Stimulated activated CD4-positive, alpha-beta T cell treated with anti-CD3 and anti-CD28 coated beads, TNF-alpha, amount 100 ng/mL, for 48 hours (primary cell): ENCODE results near the gene NAXE.
A peak's percentile ranks its signal among the peaks of the same experiment; 100 is the strongest.
"Not testable (repeated sequence)": the region's sequence is repeated elsewhere in the genome, so short reads cannot be mapped to it uniquely, and the experiment has no call there.

Source experiments
- DNase-seq, 3 donors: peaks; one replicate each; pipeline ENCODE4 v3.0.0-alpha.2; 2020; ENCODE audit warnings: low read depth in 3 of 3

NAXE gene

DNA sequence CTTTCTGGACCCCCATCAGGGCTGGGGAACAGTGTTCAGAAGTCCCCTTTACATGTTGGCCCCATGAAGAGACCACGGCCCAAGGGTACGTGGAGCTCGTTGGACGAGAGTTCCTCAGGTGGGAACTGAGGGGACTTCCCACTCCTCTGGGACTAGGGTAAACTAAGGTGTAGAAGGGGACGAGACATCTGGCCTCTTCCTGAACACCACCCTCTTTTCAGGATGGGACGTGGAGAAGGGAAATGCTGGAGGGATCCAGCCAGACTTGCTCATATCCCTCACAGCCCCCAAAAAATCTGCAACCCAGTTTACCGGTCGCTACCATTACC lies 2.0 kb downstream of the NAXE start:
- DNase-seq, result no peak

DNA sequence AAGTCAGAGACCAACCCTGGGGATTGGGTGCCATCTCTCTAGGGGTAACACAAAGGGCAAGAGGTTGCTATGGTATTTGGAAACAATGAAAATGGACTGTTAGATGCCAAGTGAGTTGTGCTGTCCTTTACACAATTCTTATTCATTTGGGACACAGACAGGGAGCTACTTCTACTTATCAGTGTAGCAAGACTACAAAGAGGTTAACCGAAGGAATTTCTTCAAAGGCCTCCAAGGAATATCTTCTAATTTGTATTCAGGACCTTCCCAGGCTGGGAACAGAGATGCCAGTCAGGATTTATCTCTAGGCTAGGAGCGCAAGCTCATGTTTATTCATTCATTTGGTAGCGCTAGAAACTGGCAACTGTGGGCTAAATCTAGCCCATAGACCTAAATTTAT lies 2.6 kb downstream of the NAXE start:
- DNase-seq, result no peak

DNA sequence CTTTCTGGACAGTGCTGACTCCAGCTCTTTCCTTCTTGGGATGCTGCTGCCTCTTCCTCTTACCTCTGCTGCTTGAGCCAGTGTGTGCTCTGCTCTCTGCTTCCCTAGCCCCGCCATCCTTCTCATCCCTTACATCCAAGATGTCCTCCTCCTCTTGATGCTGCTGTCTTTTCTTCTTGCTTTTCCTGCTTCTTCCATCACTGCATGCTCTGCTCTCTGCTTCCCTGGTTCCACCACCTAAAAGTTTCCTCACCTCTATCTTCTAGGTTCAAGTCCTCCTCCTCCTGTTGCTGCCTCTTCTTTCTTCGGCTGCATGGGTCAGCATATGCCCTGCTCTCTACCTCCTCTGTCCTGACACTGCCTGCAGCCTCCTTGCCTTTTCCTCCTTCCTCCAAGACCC lies 3.4 kb downstream of the NAXE start:
- no peak for DNase-seq

DNA sequence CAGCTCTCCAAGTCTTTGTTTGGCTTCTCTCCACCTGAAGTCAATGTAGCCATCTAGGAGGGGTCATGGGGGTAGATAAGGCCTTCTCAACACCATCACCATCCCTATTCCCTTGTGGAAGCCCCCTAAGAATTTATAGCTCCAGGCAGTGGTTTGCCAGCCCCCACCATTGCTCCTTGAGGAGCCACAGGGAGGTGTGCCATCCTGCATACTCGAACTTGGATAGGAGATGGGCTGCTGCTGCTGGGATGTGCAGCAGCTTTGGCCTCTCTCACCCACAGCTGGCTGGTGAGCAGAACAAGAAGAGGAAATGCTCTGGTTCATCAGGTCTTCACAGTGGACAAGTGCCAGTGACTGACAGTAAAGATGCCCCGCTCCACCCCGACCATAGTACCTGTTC lies 4.8 kb downstream of the NAXE start:
- DNase-seq, result no peak

DNA sequence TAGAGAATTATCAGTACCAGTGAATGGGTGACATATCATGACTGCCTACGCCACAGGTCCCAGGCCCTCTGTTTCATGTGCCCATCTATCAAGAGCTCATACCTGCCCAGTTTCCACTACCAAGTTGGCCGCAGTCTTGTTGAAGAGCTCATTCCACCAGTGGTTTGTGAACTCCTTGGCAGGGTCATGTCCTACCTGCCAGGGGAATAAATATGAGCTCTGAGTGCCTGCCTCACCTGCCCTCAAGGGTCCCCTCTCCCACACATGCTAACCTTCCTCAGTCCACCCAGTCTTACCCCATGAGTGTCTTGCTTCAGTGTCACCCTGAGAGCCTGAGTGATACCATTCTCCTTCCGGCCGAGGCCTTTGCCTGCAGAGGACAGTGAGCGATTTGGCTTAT lies 6.5 kb downstream of the NAXE start:
- no peak for DNase-seq

DNA sequence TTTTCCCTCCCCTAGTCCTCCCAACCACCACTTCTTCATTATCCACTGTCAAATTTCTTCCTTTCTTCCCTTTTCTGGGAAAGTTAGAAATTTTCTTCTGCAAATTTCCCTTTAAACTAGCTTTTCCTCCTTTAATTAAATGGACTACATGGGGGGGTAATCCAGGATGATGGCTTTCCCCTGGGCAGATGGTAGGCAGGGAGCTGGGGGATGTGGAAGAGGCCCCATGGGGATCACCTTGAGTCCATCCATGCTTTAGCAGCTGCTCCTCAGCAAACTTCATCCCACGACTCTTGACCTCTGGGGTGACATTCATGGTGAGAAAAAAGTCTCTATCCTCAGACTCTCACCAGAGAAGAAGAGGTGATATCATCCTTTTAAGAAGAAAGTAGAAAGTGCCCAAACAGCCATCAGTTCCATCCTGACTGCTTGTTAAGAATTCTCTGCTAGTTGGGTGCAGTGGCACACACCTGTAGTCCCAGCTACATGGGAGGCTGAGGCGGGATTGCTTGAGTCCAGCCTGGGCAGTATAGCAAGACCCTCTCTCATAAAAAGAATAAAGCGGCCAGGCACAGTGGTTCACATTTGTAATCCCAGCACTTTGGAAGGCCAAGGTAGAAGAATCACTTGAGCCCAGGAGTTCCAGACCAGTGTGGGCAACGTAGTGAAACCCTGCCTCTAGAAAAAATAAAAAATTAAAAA lies 7.3 kb downstream of the NAXE start:
- no peak for DNase-seq

DNA sequence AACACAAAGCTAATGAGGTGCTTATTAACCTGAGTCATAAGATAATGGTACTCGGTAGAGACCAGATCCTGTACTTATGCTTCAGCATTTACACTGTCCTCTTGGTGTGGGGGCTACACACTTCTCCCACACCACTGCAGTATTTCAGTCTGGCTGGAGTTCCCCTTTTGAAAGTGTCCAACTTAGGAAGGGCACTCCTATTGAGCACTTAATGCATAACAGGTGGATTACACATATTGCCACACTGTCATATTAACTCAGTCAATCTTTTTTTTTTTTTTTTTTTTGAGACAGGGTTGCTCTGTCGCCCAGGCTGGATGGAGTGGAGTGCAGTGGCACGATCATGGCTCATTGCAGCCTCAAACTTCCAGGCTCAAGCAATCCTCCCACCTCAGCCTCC lies 8.2 kb downstream of the NAXE start:
- DNase-seq, result no peak

DNA sequence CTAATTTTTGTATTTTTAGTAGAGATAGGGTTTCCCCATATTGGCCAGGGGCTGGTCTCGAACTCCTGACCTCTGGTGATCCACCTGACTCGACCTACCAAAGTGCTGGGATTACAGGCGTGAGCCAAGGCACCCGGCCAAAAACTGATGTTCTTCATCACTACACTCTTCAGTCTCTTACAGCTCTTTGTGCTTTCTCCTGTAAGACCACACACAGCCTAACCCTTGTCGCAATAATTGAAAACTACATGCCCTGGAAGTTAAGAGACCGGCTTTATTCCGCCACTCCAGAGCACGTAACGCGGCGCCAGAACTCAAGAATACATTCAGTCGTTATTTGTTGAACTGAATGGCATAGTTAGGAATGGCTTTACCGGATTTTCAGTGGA lies 9.2 kb downstream of the NAXE start:
- no peak for DNase-seq

DNA sequence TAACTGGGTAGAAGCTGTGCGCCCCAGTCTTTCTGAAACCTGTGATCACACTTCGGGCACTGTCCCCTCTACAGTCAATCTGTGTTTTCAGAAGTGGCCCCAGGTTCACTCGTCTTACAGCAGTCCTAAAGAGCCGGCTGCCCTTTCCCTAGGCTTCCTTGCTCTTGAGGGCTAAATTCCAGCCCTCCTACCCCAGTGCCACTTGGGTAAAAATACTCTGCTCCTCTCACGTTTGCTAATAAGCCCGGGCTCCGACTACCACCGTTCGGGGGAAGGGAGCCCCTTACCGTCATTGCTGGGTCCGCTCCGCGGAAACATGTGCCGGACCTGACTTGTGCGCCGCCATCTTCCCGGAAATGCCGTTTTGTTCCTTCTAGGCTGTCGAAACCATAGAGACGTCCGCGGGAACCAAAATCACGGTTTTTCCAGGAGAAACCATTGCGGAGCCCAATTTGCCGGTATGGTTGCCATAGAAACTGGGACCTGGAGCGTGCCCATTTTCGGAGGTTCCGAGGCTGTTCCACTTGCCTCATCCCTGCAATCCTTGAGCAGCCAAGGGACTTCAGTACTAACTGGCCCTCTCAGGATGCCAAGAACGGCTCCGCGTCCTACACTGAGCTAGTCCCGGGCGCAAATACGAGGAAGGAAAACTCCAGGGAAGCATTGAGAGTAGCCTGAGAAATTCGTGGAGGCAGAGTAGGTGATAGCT lies 9.7 kb downstream of the NAXE start, which contains the start of gene GPATCH4:
Gene GPATCH4, minus strand, starts transcription at position 358 of the 709 bp plus-strand sequence.
- peak; percentile 63 to 73 (median 66) for DNase-seq

DNA sequence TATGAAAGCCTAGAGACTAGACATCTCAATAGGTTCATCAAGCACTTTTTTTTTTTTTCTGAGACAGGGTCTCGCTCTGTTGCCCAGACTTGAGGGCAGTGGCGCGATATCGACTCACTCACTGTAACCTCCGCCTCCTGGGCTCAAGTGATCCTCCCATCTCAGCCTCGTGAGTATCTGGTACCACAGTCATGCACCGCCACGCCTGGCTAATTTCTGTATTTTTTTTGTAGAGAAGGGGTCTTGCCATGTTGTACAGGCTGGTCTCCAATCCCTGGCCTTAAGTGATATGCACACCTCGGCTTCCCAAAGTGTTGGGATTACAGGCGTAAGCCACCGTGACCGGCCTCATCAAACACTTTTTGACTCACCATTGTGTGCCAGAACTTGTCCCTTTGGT lies 10.3 kb downstream of the NAXE start:
- no peak for DNase-seq

DNA sequence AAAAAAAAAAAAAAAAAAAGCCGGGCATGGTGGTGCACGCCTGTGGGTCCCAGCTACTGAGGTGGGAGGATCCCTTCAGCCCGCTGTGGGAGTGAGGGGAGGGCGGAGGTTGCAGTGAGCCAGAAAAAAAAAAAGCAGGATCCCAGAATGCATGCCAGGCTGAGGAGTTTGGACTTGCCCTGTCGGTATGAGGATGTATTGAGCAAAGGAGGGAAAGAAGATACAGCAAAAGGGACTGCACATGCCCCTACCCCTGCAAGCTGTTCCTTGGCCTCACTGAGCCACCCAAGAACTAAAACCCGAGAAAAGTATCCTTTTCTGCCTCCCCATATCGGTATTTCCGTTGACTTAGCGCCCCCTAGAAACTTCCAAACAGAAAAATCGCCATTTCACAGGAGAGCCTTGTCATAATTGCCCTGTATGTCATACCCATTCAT lies 11.0 kb downstream of the NAXE start:
- no peak for DNase-seq

DNA sequence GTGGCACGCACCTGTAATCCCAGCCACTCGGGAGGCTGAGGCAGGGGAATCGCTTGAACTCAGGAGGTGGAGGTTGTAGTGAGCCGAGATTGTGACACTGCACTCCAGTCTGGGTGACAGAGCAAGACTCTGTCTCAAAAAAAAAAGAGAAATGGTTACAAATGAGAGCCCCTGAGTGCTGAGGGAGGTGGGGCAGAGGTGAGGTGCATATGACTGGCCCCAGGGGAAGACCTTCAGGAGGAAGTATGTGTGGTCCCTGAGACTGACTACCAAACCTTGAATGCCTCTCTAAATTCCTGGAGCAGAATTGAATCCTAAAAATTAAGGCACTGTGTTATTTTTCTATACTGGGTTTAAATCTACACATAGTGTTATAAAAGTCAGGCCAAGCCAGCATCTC lies 15.8 kb downstream of the NAXE start:
- DNase-seq, result not testable (repeated sequence)

DNA sequence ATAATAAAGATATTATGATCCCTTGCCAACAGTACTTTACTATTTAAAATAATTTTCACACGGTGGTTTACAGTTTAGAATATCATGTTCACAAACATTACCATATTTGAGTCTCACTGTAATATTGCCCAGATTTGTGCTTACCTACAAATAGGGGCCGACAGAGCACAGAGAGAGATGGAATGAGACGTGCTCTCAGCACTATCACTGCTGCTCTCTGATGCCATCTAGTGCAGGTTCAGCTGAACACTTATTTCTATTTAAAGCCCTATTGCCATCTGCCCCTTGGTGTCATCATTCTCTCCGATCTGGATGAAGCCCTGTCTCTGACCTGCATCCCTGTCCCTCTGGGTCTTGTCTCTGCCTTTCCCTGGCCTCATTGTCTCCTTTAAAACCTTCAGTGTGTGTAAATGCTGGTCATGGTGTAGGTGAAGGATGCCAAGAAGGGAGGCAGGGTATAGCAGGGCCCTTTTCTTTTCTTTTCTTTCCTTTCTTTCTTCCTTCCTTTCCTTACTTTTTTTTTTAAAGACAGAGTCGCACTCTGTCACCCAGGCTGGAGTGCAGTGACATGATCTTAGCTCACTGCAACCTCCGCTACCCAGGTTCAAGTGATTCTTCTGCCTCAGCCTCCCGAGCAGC lies 16.6 kb downstream of the NAXE start:
- DNase-seq, result peak in 2 of 3 donors; percentile 33 to 56

DNA sequence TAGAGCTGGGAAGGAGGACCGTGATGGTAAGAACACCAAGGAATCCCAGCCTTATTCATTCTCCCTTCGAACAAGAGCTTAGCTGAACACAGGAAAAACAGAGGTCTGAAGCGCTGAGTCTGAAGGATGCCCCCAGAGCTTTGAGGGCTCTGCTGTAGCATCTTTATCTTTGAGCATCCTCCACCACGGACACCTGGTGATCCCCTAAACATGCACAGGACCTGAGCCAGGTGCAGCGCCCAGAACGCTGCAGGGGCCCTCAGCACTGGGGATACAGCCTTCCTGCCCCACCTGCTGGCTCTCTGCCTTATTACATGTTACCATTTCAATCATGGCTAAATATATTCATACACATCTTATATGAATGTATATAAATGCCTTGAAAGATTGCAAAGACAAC lies 17.4 kb downstream of the NAXE start:
- DNase-seq, result peak in 2 of 3 donors; percentile 32 to 49

DNA sequence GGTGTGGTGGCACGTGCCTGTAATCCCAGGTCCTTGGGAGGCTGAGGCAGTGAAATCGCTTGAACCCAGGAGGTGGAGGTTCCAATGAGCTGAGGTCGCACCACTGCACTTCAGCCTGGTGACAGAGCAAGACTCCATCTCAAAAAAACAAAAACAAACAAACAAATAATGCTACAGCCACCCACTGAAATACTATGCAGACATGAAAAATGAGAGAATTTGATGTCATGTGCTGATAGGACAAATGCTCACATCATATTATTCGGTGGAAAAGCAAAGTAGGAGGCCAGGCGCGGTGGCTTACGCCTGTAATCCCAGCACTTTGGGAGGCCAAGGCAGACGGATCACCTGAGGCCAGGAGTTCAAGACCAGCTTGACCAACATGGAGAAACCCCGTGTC lies 18.5 kb downstream of the NAXE start:
- DNase-seq, result not testable (repeated sequence)

DNA sequence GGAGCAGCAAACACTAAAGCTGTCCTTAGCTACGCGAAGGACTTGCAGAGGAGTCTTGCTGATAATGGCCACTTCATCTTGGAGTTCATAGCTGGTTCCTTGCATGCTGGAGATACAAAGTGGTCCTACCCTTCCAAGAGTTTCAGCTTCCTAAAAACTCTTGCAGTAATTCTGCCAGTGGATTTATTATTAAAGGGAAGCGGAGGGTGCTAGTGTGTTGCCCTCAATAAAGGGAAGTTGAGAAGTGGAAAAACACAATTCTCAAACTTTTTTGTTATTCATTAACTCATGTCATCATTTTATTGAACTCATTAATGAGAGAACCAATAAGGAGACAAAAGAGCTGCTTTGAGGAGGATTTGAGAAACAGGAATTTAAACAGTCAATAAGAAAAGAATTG lies 21.1 kb downstream of the NAXE start:
- DNase-seq, result no peak

DNA sequence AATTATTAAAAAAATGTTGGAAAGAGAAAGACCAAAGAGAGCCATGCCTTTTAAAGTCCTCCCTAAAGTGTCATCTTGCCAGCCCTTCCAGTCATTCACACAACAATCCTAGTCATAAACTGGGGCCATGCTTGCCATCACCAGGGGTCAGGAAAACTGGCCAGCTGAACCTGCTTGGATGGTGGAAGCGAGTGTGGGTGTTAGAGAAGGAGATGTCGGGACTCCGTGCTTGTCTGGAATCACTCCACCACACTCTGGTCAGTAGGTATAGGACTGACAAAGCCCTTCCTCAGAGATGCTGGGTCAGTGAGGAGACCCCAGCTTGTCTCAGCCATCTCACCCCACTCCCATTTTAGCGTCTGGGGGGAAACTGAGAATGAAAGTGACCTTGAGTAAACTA lies 24.4 kb downstream of the NAXE start:
- no peak for DNase-seq

DNA sequence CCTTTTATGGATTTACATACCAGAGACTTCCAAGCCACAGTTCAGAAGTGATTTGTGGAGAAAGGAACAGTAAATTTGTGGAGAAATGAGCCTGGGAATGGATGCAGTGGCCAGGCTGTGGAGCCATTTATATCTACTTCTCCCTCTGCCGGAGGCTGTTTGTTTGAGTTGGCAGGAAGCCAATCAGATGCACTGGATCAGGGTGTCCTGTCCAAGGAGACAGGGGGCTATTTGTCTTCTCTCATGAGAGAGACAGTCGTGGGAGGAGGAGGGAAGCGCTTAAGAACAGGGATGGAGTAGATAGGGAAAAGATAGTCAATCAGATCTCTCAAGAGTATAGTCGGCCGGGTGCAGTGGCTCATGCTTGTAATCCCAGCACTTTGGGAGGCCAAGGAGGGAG lies 24.9 kb downstream of the NAXE start:
- no peak for DNase-seq

DNA sequence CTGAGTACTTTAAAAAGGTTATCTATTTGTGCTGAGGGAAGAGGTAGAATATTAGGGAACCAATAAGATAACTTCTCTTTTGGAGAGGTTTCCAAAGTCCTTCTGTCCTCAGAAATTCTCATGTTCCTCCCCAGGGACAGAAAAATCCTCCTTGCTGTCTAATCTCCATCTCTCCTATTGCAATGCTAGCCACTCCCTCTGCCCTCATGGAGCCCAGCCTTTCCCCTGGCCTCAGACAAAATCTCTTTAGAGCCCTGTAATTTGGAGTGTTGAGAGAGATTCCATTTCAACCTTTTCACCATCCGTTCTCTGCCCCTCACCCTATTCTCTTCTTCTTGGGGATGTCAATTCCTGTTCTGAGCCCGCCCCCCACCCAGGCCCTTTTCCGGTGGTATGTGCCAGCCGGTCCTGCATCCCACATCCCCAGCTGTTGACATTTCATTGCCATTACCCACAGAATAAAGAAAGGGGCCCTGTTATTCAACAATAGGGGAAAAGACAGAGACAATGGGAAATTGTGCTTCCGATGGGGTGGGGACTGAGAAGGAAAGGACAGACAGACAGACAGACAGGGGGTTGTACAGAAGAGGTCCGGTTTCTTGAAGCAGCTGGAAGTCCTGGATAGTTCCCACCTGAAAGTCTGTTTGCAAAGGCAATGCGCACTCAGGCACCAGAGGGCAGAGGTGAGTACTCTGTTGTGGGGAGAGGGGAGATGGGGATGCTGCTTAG lies 27.4 kb downstream of the NAXE start, which contains the start of gene HAPLN2:
Gene HAPLN2, plus strand, starts transcription at position 563 of the 729 bp plus-strand sequence. CDS start 4,076 bp downstream, outside the sequence.
- no peak for DNase-seq

DNA sequence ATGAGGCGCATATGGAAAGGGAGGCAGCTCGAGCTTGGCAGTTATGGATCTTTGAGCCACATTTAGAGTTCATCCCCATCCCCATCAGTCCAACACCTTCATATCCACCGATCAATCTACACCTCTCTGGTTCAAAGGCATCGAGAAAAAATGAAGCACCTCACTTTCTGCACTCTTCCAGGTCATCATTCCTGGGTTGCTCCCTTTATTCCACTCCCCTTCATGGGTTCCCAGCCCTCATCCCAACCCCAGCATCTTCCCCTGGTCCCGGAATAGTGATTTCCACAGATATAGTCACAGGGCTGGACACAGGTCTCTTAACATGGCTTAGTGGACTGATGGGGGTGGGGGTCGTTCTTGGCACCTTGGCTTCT lies 28.0 kb downstream of the NAXE start:
- DNase-seq, result no peak

DNA sequence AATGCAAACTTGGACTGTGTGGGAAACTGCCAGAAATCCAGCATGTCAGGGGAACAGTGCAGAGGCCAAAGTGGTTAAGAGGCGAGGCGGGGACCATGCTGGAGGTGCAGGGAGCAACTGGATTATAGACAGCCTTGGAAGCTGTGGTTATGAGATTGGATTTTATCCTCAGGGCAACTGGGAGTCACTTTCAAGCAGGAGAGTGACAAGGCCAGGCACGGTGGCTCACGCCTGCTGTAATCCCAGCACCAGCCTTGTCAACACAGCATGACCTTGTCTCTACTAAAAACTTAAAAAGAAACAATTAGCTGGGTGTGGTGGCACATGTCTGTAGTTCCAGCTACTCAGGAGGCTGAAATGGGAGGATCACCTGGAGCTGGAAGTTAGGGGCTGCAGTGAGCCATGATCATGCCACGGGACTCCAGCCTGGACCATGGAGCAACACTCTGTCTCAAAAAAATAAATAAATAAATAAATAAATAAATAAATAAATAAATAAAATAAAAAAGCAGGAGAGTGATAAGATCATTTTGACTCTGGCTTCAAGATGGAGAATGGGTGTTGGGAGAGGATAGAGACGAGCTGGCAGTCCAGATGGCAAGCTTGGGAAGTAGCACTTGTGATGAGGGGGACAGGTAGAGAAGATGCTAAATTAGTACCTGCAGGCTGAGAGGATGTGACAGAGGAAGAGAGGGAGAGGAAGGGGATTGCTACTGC lies 31.2 kb downstream of the NAXE start:
- no peak for DNase-seq
